ENCODE measurements around the gene ADCY7. TPM values are rescaled to one million over a fixed set of nuclear protein-coding genes. Genes with fewer than 3 reads are reported as not detected.

Gene ADCY7
- total RNA-seq, 2 donors from 2014 or later = 8.5 to 17.1 TPM

DNA sequence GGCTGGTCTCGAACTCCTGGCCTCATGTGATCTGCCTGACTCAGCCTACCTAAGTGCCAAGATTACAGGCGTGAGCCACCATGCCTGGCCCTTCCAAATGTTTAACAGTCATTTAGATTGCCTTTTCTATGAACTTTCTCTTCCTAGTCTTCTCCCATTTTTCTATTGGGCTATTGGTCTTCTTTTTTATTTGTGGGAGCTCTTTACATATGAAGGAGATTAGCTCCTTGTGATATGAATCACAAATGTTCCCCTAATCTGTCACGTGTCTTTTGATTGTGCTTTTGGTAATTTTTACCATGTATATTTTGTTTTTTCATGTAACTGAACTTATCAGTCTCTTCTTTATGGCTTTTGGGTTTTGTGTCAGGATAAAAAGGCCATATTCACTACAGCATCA, 11.9 kb downstream of the ADCY7 start:
- Histone ChIP-seq H3K36me3 (no peaks in the 10 kb centered on the region), H3K27ac (no peak overlapping the region), H3K4me1 (peaks cover 0 to 15% of the 10 kb centered on the region in 2 donors), H3K9me3 (no peaks in the 10 kb centered on the region), H3K27me3 (no peaks in the 10 kb centered on the region), H3K4me3 (no peak overlapping the region)
- DNase-seq (ENCODE audit: low spot score) = no peak
- TF ChIP-seq, protein P1, sequence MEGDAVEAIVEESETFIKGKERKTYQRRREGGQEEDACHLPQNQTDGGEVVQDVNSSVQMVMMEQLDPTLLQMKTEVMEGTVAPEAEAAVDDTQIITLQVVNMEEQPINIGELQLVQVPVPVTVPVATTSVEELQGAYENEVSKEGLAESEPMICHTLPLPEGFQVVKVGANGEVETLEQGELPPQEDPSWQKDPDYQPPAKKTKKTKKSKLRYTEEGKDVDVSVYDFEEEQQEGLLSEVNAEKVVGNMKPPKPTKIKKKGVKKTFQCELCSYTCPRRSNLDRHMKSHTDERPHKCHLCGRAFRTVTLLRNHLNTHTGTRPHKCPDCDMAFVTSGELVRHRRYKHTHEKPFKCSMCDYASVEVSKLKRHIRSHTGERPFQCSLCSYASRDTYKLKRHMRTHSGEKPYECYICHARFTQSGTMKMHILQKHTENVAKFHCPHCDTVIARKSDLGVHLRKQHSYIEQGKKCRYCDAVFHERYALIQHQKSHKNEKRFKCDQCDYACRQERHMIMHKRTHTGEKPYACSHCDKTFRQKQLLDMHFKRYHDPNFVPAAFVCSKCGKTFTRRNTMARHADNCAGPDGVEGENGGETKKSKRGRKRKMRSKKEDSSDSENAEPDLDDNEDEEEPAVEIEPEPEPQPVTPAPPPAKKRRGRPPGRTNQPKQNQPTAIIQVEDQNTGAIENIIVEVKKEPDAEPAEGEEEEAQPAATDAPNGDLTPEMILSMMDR (IDR thresholded peaks at IDR 0.05) = no peak

DNA sequence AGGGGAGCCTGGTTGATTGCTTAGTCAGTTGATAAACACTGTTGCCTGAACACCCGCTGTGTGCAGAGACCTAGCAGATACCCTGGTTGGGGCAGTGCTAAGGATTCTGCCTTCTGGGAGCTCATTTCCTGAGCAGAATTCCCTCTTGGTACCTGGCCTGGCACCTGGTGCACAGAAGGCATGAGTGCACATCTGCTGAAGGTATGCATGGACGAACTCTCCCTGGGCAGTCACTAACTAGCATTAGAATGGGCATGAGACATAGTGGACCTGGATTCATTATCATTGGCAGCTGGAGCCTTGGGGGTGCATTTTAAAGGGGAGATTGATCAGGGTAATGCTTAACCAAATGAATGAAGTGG, 13.1 kb downstream of the ADCY7 start:
- H3K27me3 ChIP-seq = no peaks in the 10 kb centered on the region
- H3K4me3 ChIP-seq = no peak overlapping the region
- TF ChIP-seq, protein P1 (IDR thresholded peaks at IDR 0.05) = no peak
- H3K4me1 ChIP-seq = peaks cover 0 to 27% of the 10 kb centered on the region in 2 donors
- H3K36me3 ChIP-seq = no peaks in the 10 kb centered on the region
- H3K27ac ChIP-seq = no peak overlapping the region
- no peak for DNase-seq (ENCODE audit: low spot score)
- no peaks in the 10 kb centered on the region for H3K9me3 ChIP-seq

DNA sequence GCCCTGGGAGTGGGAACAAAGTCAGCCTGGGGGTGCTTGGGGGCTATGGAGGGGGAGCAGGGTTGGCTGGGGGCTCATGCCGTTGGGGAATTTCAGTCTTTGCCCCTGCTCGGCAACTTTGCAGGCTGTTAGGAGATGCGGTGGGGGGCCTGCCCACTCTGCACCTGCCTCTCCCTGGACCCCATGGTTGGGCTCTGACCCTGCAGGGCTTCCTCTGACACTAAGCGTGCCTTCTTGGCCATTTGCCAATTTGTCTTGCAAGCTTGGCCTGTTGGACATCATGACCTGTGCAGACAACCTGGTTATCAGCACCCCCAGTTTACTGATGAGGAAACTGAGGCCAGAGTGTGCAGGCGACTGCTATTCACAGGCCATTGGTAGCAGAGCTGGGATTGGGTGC, 14.6 kb downstream of the ADCY7 start:
- Histone ChIP-seq H3K36me3 (no peaks in the 10 kb centered on the region), H3K9me3 (no peaks in the 10 kb centered on the region), H3K4me1 (peaks cover 0 to 31% of the 10 kb centered on the region in 2 donors), H3K27ac (no peak overlapping the region), H3K4me3 (no peak overlapping the region), H3K27me3 (no peaks in the 10 kb centered on the region)
- no peak for DNase-seq (ENCODE audit: low spot score)
- TF ChIP-seq, protein P1 (IDR thresholded peaks at IDR 0.05) = no peak

DNA sequence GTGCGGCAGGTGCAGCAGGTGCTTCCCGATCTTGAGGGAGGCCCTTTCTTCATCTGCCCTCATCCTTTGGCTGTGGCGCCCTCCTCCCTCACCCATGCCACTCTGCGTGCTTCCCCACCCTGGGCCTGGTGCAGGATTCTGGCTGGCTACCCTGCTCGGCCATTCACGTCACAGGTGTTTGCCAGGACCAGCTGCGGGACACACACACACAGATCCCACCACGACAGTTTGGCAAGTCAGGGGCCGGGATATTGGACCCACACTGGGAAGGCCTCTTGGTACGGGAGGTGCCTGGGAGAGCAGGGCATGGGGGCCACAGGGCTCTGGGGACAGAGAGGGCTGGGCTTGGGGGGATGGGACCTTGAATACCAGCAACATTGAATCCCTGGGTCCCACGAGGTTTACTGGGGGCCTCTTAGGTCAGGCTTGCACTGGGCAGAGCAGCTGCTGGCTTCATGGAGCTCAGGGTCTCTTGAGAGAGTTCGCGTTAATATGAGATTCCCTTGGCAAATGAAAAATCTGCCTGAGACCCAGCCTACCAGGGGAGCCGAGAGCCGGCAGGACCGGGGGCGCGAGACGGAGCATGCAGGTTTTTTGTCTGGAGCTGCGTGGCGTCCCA, 15.1 kb downstream of the ADCY7 start:
- no peak for DNase-seq (ENCODE audit: low spot score)
- Histone ChIP-seq H3K9me3 (no peaks in the 10 kb centered on the region), H3K27ac (peak overlapping the region; percentile 40 to 61), H3K27me3 (no peaks in the 10 kb centered on the region), H3K4me3 (no peak overlapping the region), H3K36me3 (no peaks in the 10 kb centered on the region), H3K4me1 (peaks cover 0 to 31% of the 10 kb centered on the region in 2 donors)
- TF ChIP-seq, protein P1 (IDR thresholded peaks at IDR 0.05) = no peak

DNA sequence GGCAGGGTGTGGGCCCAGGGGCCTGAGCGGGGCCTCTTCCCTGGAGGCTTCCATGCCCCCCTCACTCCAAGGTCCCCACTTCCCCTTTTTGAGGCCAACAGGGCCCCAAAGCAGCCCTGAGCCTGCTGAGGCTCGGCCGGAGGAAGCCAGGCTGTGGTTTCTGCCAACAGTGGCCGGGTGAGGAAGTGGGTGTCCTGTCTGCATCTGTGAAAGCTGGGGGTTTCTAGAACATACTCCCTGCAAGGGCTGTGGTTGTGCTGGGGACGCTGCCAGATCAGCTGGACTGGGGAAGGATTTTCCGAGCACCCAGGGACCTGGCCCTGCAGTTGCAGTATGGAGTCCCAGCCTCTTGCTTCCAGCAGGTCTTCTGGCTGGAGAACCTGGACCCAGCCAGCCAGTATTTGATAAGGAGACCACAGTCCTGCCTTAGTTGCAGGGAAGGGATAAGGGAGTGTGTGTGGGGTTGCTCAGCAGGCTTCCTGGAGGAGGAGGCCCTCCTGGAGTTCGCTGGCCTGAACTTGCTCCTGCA, 15.7 kb downstream of the ADCY7 start:
- Histone ChIP-seq H3K27me3 (no peaks in the 10 kb centered on the region), H3K4me3 (no peak overlapping the region), H3K9me3 (no peaks in the 10 kb centered on the region), H3K27ac (peak overlapping the region; percentile 40 to 61), H3K36me3 (no peaks in the 10 kb centered on the region), H3K4me1 (peaks cover 0 to 31% of the 10 kb centered on the region in 2 donors)
- DNase-seq (ENCODE audit: low spot score) = peak; percentile 76
- TF ChIP-seq, protein P1 (IDR thresholded peaks at IDR 0.05) = no peak
